Stimulated activated CD4-positive, alpha-beta T cell treated with anti-CD3 and anti-CD28 coated beads, Interleukin-15, amount 100 ng/mL, for 24 hours (primary cell): ENCODE measurements around the gene DPEP2.
A peak's percentile ranks its signal among the peaks of the same experiment; 100 is the strongest.
"Not testable (repeated sequence)": the region's sequence is repeated elsewhere in the genome, so short reads cannot be mapped to it uniquely, and the experiment has no call there.

Experiments
- DNase-seq: peaks from one replicate; pipeline ENCODE4 v3.0.0-alpha.2; 2020

Gene DPEP2

DNA sequence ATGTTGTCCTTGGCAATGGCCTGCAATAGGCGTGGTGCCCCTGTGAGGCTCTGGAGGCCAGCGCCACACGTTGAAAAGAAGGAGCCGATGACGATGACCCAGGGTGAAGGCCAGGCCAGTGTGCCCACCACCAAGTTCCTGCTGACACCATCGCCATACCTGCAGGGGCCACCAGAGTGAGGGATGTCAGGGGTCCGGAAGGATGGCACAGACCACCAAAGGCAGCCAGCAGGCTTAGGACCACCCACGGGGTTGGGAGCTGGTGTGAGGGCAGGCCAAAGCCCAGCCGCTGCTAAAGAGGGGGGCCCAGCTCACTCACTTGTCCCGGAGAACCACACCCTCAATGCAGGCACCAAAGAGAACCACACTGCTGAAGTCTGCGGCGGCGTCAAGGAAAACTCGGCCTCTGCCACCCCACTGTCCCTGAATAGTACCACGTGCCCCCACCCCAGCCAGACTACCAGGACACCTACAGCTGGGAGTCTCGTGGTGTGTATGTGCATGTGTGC is 48.9 kb downstream of the DPEP2 start:
- DNase-seq = no peak

DNA sequence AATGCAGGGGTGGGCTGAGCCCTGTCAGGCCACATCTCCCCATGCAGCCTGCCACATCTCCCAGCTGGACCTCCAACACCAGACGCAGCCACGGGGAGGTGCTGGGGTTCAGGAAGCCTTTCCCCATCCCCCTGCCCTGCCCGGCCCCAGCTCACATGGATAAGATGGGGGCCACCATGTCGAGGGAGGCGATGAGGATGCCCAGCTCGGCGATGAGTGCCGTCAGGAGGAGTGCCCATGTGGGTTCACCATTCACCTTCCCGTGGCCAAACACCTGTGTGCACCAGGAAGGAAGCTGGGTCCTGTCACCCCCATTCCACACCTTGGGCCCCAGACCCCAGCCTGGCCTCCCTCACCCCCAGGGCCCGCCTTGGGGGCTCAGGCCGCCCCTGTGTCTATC is 49.6 kb downstream of the DPEP2 start:
- DNase-seq = no peak

DNA sequence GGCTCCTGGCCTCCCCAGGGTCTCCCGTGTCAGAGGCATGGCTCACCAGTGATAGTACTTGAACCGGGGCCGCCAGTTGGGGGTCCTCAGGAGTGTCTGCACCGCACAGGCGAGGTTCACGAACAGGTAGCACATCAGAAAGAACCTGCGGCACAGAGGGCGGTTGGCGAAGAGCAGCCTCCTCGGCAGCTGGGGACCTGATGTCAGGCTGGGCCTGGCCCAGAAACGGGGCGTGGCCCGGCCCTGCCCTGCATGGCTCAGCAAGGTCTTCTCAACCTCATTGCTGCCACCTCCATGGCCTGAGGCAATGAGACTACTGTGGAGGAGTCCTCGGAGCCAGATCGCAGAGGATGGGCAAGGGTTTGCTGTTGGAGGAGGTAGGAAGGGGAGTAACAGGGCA is 51.3 kb downstream of the DPEP2 start:
- no peak for DNase-seq

DNA sequence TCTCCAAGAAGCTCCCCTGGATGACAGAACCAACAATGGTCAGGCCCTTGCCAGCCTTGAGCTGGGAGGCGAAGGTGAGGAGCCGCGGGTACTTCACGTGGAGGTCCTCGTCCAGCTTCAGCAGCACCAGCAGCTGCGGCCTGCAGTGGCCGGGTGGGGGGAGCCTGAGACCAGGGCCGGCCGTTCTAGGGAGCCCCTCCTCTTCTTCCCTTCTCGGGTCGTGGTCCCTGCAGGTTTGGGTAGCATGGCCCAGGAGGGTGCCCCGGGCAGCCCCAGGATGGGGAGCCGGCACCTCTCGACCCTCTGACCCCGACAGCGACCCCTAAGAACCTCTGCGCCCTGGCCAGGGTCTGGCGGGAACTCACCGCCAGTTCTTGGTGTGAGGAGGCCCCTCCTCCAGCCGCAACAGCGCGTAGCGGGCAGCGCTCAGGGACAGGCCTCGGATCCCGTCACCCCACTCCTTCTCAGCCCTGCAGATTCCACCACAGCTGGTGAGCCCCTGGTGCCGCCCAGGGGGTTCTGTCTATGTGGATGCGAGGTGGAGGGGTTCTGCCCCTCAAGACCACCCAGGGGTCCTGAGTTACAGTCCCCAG is 52.2 kb downstream of the DPEP2 start:
- DNase-seq = no peak

DNA sequence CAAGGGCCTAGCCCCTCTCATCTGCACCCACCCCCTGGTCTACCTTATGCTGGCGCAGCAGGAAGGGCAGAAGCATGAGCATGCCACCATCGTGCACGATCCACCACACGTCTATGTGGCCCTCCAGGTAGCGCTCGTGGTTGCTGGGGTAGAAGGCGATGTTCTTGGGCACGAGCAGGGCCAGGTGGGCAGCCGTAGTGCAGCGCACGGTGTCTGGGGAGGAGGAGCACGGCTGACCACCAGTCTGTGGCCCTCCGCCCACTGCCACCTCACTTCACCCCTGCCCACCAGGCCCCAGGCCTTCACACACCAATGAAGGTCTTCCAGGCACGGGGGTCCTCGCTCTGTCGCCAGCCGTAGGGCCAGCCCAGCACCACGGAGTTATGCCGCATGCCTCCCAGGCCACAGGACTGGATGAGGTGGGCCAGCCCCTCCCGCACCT is 53.1 kb downstream of the DPEP2 start:
- no peak for DNase-seq

DNA sequence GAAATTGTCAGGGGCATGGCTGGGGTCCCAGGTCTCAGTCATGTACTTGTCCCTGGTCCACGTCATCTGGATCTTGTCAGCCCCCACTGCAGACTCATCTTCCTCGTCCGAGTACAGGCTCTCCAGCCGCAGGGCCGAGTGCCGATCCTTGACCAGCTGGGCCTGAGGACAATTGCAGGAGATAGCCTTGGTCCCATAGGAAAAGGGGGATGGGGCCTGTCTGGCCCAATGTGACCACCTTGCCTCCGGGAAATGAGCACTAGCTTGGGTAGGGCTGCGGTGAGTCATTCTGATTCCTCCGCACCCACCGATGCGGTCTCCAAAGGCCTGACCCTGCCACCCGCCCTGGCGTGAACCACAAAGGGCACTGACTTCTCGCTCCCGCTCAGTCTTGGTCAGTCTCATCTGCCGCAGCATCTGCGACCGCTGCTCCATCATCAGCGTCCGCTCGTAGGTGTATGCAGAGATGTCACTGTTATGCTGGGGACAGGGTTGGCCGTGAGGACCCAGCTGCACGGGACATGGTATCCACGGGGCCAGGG is 53.8 kb downstream of the DPEP2 start:
- DNase-seq = no peak

DNA sequence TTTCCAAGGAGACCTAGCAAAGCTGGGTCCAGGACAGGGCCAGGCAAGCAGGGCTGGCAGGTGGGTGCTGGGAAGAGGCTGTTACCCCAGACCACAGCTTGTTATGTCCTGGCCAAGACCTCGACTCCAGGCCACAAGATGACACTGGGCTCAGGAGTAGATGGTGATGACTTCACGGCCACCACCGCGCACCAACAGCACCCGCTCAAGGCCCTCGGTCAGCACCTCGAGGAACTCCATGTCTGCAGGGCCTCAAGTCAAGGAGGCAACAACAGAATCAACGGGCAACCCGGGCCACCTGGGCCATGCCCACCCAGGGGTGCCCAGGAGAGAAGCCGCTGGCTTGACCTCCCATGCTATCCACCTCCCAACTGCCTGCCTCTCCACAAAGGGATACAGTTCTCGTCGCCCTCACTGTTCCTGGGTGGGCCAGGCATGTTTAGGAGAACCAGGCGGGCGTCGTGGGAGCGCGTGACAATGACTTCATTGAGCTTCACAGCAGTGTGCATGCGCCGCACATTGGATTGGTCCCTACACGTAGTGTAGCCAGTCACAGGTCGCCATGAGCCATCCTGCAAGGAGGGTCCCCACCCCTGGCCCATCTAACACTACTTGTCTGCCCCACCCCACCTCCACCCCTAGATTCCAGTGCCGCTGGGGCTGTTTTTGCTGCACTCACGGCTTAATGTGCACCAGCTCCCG is 54.4 kb downstream of the DPEP2 start:
- no peak for DNase-seq

DNA sequence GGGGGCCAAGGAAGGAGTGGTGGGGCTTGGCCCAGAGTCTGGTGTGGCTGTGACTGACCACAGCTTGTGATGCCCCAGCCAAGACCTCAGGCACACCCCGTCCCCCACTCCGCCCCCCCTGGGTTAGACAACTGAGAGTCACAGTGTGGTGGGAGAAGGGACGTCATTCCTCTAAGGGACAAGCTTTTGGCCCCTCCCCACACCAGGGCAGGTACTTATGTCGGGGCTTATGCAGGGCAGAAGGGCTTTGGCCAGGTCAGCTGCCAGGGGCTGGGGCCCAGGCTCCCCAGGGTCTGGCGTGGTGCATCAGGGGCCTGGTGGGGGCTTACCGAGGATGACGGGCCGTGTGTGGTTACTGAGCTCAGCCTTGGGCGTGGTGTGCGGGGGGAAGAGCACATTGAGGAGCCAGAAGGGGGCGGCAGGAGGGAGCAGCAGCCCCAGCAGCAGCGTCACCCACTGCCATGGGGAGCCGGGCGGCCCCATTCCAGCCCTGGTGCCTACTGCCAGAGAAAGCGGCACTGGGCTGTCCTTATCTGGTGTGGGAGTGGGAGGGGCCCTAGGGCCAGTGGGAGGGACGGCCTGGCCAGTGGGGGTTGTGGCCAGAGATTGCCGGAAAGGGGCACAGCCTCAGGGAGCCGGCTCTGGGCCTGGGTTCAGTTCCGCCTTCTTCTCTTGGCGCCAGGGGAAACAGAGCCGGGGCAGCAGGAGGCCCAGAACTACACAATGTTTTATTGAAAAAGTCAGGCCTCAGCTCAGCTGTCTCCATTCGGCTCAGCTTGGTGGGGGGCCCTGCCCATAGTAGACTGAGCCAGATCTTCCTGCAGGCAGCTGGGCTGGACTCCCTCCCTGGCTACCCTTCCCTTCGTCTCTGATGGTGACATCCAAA is 55.4 kb downstream of the DPEP2 start, which contains the start of gene LCAT:
TSS of gene LCAT (minus strand) at position 502 of the 886 bp plus-strand sequence. CDS start at position 483, 19 bp downstream.
- DNase-seq = no peak

DNA sequence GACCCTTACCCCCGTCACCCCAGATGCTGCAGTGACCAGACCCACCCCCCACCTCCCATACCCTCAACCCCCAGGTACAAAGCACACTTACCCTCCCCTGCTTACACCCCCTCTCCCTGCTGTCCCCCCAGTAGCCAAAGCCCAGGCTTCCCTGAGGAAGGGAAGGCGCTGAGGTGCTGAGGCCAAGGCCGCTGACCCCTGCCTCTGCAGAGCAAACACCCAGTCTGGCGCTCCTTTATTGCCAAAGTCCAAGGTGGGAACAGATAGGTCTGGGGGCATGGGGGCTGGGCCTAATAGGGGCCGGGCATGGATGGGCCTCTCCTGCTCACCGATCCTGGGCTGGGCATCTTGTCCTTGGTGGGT is 56.0 kb downstream of the DPEP2 start:
- no peak for DNase-seq

DNA sequence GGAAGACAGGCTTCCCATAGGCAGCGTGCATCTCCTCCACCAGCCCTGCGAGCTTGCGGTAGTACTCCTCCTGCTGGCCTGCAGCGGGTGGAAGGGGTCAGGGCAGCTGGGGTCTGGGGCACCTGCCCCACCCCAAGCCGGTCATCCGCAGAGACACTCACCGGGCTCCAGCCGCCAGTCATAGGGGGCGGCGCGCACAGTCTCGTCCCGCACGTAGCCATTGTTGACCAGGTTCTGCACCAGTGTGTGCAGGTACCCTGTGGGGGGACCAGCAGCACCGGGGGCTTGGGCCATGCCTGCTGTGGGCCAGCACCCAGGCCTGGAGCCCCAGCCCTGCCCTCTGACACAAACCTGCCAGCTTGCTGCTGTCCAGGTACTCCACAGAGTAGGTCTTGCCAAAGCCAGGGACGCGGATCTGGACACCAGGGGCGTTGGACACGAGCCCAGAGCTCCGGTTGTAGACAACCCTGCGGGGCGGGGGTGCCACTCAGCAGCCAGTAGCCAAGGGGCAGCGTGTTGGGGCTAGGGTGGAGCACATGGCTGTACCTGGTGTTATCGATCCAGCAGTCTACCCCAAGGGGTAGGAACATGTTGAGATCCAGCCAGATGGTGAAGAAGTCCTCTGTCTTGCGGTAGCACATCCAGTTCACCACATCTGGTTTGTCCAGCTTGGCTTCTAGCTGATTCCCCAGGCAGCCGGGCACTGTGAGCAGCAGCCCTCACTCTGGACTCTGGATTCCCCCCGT is 56.6 kb downstream of the DPEP2 start:
- DNase-seq = no peak

DNA sequence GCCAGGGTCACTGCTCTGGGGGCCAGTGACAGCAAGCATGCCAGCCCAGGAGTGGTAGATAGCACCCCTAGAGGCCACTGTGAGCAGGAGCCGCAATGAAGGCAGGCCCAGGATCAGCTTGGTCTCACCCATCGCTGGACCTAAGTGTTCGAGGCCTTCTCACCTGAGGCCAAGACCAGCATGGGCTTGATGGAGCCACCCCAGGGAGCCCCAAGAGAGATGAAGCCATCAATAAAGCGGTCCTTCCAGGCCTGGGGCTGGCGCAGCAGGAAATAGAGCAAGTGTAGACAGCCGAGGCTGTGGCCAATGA is 57.1 kb downstream of the DPEP2 start:
- DNase-seq = peak; percentile 59

DNA sequence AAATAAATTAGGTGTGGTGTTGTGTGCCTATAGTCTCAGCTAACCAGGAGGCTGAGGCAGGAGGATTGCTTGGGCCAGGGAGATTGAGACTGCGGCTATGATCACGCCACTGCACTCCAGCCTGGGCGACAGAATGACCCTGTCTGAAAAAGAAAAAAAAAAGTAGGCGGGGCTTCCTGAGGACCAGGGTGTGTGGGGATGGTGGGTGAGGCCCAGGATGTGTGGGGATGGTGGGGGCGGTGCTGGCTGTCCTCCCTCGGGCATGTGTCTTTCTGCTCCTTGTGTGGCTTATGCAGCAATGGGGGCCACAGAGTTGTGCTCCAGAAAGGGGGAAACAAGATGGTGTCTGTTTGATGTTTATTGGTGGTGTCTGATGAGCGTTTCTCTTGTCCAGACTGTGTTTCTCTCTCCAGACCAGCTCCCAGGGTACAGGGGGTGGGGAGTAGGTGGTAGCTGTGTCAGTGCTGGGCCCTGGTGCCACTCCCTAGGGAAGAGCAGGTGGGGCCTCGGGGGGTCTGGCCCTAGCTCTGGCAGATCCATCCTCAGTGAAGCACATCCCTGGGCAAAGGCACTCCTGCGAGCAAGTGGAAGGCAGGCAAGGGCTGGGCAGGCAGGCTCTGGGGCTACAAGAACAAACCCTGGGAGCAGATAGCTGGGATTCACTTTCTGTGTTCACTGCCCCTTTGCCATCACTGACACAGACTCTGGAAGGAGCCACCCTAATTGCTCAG is 57.6 kb downstream of the DPEP2 start:
- DNase-seq = no peak

DNA sequence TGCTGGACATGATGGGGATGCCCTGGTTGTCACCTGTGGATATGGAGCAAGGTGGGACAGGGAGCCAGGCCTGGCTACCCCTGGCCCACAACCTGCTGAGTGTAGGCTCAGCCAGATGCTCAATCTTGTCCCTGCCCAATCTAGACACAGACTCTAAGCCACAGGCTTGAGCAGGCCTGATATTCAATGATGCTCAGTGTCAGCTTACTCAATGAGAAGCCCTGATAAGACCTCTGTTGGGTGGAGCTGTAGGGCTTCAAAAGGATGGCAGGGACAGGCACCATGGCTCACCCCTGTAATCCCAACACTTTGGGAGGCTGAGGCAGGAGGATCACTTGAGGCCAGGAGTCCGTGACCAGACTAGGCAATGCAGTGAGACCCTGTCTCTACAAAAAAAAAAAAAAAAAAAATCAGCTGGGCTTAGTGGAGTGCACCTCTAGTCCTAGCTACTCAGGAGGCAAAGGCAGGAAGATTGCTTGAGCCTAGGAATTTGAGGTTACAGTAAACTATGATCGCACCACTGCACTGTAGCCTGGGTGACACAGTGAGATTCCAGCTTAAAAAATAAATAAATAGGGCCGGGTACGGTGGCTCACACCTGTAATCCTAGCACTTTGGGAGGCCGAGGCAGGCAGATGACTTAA is 58.7 kb downstream of the DPEP2 start:
- no peak for DNase-seq

DNA sequence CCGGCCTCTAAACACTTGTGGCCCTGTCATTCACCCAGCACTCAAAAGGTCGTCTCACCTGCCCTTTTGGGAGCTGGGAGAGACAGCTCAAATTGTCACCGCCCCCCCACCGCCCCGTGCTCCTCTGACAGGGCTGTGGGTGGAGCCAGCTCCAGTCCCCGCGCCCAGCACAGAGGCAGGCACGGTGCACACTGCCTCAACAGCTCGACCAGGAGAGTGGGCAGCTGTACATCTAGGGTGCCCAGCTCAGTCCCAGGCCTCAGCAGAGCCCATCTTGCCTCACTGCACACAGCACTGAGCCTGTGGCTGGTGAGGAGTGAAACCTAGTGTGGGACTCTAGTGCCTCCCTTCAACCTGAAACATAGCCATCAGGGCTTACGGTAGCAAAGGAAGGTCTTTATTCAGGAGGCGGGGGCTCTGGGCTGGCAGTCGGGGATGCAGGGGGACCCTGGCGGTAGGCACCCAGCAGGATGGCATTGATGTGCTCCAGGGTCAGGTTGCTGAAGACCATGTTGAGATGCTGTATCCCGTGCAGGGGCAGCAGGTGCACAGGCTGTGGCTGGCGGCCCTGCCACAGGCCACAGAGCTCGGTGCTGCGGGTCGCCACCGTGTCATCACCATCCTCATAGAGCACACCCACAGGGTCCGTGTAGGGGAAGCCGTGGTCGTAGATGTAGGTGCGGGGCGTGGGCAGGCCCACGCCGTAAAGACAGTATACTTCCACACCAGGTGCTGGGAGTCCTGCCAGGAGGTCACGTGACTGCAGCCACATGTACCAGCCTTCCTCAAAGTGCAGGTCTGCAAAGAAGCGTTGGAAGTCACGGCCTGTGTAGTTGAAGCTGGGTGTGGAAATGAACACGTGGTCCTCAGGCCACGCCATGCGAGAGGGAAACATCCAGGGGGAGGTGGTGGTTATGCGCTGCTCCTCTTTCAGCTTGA is 59.5 kb downstream of the DPEP2 start:
- peak; percentile 77 for DNase-seq

DNA sequence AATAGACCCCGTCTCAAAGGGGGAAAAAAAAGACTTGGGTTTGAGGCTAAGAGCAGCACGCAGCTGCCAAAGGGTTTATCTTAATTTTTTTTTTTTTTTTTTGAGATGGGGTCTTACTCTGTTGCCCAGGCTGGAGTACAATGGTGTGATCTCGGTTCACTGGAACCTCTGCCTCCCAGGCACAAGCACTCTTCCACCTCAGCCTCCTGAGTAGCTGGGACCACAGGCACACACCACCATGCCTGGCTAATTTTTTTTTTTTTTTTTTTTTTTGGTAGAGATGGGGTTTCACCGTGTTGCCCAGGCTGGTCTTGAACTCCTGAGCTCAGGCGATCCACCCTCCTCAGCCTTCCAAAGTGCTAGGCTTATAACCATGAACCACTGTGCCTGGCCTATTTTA is 61.6 kb downstream of the DPEP2 start:
- DNase-seq = not testable (repeated sequence)
